Umbilical cord (tissue), 2 donors: ENCODE measurements around the gene HIVEP2. TPM values are rescaled to one million over a fixed set of nuclear protein-coding genes. Genes with fewer than 3 reads are reported as not detected.

Experiments used
- DNase-seq: peaks from one replicate; pipeline ENCODE4 v3.0.0-alpha.2; 2015; ENCODE audit warnings: low spot score
- total RNA-seq: library from RNA; depleted of rRNA; stranded (reverse); fragments of >200 nt; gene quantifications from one replicate; pipeline ENCODE4 v1.2.3, GENCODE V29; 2014; ENCODE audit warnings: low replicate concordance; ENCODE audit not compliant: insufficient read depth

The HIVEP2 gene
- total RNA-seq, 1 donor from 2014 or later, result 8.4 TPM

DNA sequence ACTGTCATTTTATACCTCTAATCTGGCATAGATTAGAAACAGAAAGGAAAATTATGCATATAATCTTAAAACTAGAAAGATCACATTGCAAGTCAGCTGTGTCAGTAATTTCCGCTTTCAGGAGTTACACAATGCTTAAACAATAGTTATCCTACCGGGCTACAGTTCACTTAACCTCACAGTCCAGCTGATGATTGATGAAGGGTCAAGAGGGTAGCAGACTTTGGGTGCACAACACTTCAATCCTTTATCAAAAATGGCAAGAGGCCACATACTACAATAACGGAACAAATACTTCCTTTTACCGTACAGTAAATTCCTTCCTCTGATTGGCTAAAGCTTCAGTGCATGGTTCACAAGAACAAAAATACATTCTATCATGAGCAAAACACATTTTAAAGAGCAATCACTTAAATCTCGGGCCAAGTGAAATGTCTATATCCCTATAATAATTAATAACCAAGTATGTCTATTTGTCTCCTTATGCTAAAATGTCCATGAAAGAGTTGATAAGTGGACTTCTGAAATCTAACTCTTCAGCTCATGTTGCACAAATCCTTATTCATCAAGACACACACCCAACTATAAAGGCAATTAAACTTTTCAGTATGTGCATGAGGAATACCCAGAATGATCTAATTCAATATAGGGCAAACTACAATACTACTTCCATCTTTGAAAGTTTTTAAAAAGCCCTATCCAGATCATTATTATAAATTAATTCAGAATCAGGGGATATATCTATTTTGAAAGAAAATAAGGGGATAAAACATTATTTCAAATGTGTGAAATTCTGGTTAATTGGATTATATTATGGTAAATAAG lies 76.8 kb downstream of the HIVEP2 start:
- DNase-seq, result peak; percentile 33

DNA sequence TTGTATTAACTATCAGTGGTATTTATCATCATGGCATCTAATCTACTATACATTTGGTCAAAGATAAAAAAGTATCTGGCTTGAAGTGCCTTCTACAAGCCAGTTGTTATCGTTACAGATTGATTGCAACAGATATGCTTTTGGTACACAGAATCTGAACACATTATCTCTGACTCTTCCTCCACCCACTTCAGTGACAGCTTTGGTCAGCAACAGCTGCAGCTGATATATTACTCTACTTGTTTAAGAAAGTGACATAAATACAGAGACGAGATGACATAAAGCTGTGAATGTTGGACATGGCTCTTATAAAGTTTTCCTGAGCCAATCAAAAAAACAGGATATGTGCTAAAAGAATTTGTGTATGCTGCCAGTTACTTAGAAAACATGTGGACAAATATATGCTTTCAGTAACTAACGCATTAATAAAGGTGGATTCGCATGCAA lies 77.6 kb downstream of the HIVEP2 start:
- DNase-seq, result no peak

DNA sequence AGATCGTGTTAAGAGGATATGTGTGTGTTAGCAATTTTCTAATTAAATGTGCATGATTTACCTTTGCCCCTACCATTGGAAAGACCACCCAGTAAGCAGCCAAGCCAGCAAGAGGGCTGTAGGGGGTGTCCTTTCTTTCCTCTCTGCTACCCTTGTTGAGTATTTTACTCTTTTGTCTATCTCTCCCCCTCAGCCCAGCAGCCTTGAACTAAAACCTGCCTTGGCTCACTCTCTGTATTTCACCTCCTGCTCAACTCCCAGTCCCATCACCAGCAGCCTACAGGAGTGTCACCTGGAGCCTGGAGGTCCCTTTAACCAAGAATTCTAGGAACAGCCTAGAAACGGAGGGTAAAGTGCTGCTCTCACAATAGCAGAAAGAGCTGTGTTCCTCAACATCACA lies 81.0 kb downstream of the HIVEP2 start:
- DNase-seq, result no peak

DNA sequence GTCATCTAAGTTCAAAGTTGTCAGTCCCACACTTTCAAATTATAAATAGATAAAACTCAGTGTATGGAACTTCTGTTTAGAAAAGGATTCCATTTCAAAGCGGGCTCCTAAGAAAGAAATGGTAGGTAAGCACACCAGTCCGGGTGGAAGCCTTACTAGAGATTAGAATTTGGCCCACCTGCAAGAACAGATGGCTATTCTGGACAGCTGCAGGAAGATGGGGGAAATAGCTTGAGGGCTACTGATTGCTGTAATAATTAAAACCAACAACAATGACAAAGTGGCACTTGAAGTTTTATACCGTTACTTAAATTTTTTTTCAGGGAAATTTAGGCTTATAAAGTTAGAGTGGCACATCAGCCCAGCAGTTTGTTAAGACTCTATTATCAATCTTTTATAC lies 83.3 kb downstream of the HIVEP2 start:
- DNase-seq, result no peak

DNA sequence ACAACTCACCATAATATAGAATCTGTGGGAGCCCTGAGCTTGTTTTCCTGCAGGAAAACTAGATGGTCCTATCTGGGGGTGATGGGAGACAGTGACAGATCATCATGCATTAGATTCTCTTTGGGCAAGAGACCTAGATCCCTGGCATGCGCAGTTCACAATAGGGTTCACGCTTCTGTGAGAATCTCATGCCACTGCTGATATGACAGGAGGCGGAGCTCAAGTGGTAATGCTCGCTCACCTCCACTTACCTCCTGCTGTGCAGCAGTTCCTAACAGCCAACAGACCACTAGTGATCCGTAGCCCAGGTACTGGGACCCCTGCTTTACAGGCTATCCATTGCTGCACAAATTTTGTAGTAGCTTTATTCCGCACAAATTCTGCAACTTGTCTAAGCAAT lies 84.5 kb downstream of the HIVEP2 start:
- no peak for DNase-seq

DNA sequence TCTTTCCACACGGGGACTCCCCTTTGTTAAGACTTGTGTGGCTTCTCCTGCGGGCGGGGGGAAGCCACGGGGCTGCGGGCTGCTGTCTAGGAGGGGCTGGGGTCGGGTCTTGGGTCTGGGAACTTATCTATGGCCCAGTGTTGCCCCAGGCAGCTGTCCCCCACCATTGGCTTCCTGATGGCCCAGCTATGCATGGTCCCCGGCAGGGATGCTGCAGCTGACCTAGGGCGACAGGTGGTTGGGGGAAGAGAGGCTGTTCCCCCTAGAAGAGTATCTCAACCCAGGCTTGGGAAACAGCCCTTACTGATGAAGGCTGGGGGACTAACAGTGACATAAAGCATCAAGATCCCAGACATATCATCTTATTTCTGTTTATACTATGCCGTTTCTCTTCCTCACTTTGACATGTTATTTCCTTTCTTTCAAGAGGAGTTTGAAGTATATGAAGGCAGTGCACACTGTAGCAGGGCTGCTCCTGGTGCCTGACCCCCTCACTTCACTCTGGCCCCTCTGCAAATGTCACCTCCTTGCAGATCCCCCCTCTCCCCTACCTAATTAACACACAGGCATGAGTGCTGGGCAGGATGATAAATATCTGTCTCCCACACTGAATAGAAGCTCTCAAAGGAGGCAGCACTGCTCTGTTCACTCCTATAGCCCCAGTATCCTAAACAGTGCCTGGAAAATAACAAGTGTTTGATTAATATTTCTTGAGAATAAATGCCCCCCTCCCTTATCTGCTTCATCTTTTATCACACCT lies 87.0 kb downstream of the HIVEP2 start:
- no peak for DNase-seq

DNA sequence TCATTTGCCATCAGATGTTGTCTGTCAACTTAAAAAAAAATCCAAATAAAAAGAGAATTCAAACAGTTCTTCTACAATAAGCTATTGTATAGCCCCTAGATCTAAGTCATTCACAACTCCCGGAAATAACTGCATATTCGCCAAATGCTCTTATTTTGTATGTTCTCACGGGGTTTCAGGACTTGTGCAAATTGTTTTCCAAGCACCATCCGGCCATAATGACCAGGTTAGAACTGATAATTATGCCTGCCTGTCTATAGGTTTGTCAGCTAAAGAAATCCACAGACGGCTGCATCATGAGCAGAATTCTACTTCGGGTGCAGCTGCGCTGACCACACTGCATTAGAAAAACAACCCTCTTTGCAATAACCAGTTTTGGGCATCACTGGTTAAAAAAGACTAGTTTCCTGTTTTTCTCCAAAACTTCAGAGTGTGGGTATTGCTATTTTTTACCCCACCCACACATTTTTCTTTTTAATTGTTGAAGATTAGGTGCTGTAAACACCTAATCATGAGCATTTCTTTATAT lies 87.7 kb downstream of the HIVEP2 start:
- DNase-seq, result no peak

DNA sequence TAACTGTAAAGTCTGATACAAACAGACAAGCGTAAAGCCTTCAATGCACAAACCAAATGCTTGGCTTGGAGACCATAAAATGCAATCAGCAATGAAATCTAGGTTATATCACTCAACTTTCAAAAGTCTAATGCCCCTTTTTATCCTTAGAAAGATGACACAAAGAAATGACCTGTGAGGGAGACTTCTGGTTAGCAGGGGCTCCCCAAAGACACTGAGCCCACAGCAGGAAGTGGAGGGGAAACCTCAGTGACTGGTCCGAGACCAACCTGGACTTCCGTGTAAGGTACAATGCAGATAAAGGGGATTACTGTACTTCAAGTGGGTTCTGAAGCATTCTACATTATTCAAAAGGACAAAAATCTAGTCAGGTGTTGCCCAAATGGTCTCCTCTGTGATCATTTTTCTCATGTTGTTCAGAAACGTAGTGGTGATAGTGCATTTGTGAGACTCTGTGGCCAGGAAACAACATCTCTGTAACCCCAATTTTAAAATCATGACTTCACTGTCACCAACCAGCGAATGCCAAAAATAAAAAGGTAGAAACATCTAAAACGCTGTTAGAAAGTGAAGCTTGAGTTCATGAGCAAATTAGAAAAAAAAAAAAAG lies 88.2 kb downstream of the HIVEP2 start:
- no peak for DNase-seq

DNA sequence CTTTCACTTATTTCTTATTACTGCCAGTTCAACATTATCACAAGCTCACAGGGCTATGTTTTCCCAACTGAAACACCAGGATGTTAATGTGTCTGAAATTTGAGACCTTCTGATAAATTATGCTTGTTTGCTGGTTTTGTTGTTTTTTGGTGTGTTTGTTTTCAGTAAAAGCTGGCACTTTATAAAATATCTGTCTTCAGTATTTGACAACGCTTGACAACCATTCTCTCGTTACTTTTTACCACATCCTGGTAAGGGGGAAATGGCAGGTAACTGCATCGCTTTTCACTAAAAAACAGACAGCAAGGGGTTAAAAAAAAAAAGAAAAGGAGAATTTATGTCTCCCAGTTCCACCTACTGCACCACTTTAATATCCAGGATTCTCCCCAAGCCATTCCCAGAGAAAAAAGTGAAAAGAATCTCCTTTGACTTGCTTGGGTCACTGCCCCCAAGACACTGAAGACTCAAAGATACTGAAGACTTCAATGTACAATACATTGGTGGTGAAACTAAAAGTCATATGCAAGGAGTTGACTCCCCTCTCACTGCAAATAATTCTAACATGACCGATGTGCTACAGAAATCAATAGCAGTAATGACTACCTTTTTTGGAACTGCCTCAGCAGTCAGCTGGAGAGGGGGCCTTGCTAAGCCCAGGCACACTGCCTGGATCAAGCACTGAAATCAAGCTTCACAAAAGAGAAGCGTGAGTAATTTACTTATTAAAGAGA lies 88.9 kb downstream of the HIVEP2 start:
- no peak for DNase-seq

DNA sequence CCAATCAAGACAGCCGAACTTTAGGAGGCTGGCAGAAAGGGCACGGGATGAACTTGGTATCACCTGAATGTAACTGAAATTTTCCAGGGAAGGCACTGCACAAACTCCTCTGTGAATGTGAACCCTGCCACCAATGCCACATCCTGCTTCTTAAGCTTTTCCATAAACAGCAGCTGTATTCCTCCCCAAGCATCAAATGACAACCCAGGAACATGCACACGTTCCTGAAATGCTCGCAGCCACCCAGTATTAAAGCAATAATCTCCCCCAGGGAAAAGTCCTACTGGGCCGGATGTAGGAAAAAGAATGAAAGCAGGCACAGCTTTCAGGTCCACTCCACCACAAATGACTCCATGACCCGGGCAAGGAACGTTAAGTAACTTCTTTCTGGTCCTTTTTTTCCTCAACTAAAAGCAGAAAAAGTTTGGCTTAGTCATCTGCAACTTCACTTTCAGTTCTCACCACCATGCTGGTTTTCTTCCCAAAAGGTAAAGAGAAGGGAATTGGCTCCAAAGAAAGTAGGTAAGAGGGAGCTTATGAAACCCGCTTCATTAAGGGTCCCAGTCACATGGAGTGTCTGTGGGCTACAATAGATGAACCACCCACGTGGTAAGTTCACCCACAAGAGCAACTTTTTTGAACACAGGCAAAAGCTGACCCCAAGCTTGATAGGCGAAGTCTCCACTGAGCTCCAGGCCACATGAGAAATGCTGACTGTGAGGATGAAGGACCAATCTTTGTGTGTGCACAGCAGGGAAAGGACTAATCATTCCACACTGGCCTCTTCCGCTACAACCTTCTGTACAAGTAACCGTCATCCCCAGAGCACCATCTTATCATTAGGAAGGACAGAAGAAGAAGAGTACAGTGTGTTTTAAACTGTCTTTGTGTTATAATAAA lies 90.1 kb downstream of the HIVEP2 start:
- no peak for DNase-seq

DNA sequence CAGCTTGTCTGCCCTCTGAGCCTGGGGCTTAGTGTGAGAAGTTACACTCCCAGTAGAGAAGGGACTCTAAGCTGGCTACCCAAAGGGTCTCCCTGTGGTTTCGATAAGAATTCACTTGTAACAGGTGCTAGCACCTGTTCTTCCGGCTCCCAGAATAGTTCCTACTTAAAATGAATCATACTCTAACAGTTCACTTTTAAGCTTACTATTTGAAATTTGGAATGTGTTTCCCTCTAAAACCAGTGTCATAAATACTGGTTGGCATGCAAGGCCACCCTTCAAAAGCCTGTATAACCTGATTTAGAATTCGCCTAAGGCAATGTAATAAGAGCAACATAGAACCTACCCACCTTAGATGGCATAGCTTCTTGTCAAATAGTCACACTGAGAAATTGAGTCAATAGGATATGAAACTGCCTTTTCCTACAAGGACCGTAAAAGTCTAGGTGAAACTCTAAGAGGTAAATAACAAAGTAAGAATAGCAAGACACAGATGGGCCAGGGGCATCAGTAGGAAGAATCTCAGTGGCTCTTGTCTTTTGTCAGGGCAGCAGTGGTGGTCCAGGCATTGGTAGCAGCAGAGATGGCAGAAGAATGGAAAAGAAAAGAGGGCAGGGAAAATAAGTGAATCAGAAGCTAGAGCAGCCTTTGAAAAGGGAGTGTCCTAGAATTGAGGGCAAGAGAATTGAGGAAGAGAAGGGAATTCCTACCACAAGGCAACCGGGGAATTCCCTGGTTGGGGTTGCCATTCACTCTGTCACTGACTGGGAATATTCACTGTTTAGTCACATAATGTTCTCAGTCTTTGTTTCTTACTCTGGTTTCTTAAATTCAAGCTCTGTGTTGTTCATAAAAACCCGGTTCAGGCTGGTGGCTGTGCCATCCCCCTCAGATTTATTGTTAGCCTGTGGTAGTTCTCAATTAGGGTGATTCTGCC lies 91.5 kb downstream of the HIVEP2 start:
- peak; percentile 34 for DNase-seq

DNA sequence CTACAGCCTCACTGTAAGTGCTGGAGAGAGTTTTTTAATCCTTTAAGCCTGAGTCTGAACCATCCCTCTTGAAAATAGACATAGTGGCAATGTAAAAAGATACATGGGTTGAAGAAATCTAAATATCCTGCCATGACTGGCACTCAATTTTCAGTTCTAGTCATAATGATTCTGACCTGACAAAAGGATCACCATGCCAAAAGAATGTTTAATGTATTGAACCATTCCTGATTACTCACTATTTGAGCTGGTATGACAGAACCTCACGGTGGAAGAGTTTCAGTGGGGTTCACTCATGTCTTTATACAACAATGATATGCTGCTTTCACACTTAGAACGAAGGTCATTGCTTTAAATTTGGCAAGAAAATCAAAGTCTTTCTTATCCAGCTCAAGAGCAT lies 93.4 kb downstream of the HIVEP2 start:
- no peak for DNase-seq

DNA sequence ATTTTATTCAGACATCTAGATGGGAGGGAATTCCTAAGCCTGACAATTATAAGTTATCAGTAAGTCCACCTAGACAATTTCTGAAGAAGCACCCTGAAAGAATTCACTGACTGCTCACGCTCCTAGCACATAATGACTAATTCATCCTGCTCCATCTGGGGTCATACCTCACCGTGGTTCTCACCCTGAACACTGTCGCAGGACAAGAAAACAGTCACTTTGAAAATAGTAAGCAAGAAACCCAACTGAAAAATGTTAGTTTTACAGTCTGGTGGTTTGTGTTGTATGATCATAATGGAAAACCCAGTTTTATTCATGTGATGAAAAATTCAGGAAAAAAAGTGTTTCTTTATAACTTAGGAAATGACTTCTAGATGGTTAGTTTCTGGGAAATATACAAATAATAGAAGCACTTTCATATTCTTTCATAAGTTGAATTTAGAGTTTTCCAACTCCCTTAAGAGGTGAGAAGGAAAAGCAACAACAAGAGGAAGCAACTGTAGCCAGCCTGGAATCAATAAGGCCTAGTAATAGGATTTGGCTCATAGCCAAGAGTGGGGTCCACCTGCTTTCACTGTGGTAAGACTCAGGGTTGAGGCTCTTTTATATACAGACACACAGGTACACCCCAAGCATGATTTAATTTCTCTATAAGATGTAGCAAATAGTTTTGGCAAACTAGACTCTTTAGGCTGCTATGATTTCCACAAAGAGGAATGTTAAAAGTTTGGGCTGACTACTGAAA lies 94.1 kb downstream of the HIVEP2 start:
- no peak for DNase-seq

DNA sequence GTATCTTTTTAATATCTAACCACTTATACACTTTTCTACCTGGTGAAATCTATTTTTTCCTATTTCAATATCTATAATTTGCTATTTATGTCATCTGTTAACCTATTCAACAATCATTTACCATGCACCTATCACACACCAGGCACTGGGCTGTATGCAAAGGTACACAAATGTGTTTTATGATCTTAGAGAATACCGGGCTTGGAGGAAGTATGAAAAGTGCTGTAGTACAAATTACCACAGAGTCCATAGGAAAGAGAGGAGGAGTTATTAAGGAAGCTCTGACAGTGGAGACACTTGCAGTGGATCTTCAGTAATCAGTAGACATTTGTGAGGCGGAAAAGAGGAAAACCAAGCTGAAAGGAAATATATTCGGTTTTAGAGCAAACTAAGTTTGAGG lies 96.0 kb downstream of the HIVEP2 start:
- DNase-seq, result no peak

DNA sequence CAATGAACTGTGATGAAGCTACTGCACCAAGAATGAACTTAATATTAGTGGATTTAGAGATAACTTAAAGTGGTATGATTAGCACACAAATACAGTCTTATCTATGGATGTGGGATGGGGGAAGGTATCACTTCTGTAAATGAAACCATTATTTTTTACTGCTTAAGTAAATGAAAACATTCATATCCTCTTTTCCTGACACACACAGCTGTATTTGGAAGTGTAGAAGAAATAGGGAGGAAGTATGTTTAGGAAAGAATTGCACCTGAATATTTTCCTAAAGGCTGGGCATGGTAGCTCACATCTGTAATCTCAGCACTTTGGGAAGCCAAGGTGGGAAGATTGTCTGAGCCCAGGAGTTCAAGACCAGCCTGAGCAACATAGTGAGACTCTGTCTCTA lies 96.8 kb downstream of the HIVEP2 start:
- DNase-seq, result no peak

DNA sequence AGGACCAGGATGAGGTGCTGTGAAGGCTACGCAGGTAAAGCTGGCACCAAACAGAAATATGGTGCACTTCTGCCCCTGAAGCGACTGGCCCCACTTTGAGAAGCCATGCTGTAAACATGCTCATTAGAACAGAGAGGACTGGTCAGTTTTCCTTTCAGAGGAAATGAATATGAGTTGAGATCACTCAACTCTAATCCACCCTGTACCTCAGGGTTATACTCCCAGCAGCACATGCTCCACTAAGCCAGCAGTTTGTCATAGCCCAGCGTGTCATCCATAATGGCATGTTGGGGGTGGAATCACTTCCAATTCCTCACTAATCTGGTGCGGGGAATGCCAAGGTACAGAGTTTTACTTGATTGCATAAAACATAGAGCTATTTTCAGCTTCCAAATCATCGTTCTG lies 98.1 kb downstream of the HIVEP2 start:
- peak; percentile 51 for DNase-seq

DNA sequence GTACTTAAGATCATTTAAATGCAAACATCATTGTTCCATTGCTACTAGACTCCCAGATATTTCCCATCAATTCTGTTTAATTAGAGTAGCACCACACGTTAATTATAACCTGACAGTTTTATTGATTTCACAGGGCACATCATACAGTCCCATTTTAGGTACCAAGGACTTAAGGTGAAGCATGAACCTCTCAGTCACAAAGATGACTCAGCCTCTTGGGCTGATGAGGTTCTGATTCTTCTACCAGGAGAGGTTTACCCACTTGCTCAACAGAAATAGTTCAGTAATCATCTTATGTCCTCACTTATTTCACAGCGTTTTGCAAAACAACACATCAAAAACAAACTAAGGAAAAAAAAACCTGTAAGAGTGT lies 98.5 kb downstream of the HIVEP2 start:
- peak; percentile 15 for DNase-seq

DNA sequence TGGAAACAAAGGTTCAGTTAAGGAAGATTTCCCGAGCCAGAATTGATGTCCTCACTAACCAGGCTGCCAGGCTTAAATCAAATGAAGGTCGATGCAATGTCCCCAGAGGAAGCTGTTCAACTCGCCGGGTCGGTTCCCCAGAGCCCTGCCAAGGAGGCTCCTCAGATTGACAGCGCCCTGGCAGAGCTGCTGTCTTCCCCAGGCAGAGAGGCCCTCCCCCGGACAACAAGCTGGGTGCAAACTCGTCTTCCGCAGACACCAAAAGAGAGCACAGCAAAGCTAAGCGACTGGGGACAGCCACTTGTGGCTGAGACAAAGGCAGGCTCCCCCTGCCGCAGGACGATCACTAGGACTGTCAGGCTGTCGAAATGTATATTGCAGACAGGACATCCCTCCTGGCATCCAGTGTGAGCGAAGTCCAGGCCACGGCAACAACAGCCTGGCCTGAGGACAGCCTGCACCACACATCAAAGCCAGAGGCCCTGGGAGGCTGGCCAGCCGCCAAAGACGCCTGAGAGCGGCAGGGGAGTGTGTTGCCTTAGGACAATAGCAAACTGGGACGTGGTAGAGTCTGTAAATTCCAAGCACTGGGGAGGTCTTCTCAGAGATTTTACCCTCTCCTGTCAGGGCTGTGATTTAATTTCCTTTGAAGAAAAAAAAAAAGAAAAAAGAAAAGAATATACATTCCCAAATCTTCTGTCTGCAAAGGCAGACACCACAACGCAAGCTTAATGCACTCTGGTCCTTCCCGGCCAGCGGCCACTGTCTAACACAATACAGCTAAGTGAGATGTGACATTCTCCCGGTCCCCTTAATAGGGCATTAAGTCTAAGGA lies 99.1 kb downstream of the HIVEP2 start:
- DNase-seq, result peak; percentile 89
